Ammon's horn (tissue), 1 donor: Measurements from ENCODE around the gene SPINK4.

Experiments used
- DNase-seq: peaks from one replicate; pipeline ENCODE4 v3.0.0-alpha.2; 2016; ENCODE audit warnings: low spot score

SPINK4 gene

GRCh38 chr9:33257276-33257675 is 17.3 kb downstream of the SPINK4 start:
- DNase-seq = no peak

- DNase-seq = no peak
Measured at GRCh38 chr9:33260372-33260771, 20.4 kb downstream of the SPINK4 start.

- peak; percentile 59 for DNase-seq
Measured at GRCh38 chr9:33263131-33264002, 23.4 kb downstream of the SPINK4 start.

GRCh38 chr9:33264003-33264472 is 24.1 kb downstream of the SPINK4 start:
- DNase-seq = peak; percentile 49

- DNase-seq = peak; percentile 99
Measured at GRCh38 chr9:33264473-33265177, 24.7 kb downstream of the SPINK4 start, which contains the start of the genes BAG1 and CHMP5. BAG1 (minus strand) TSS chr9:33264708. CHMP5 (plus strand) TSS chr9:33265049; CDS start chr9:33265079, 30 bp downstream.

GRCh38 chr9:33265211-33265865 is 25.4 kb downstream of the SPINK4 start:
- DNase-seq = peak; percentile 26

- DNase-seq = no peak
Measured at GRCh38 chr9:33267151-33267767, 27.3 kb downstream of the SPINK4 start.

- DNase-seq = no peak
Measured at GRCh38 chr9:33270146-33270545, 30.2 kb downstream of the SPINK4 start.

GRCh38 chr9:33272061-33272460 is 32.1 kb downstream of the SPINK4 start:
- no peak for DNase-seq

- no peak for DNase-seq
Measured at GRCh38 chr9:33273266-33273971, 33.5 kb downstream of the SPINK4 start.

- DNase-seq = no peak
Measured at GRCh38 chr9:33273972-33274328, 34.0 kb downstream of the SPINK4 start.

GRCh38 chr9:33277484-33277883 is 37.5 kb downstream of the SPINK4 start:
- no peak for DNase-seq

- DNase-seq = no peak
Measured at GRCh38 chr9:33285502-33285901, 45.5 kb downstream of the SPINK4 start.

GRCh38 chr9:33287087-33287490 is 47.1 kb downstream of the SPINK4 start:
- DNase-seq = peak; percentile 81

- DNase-seq = no peak
Measured at GRCh38 chr9:33288235-33288634, 48.3 kb downstream of the SPINK4 start.

- no peak for DNase-seq
Measured at GRCh38 chr9:33288828-33289483, 49.0 kb downstream of the SPINK4 start.

- peak; percentile 18 for DNase-seq
Measured at GRCh38 chr9:33289496-33289895, 49.5 kb downstream of the SPINK4 start.

- no peak for DNase-seq
Measured at GRCh38 chr9:33289936-33290246, 49.9 kb downstream of the SPINK4 start.

- peak; percentile 97 for DNase-seq
Measured at GRCh38 chr9:33290247-33291030, 50.5 kb downstream of the SPINK4 start, which contains the start of gene NFX1. NFX1 (plus strand) TSS chr9:33290516; CDS start chr9:33290573, 57 bp downstream.

GRCh38 chr9:33291031-33291397 is 51.0 kb downstream of the SPINK4 start:
- DNase-seq = no peak
